ENCODE data around the gene GSG1.
"Not testable (repeated sequence)": the region's sequence is repeated elsewhere in the genome, so short reads cannot be mapped to it uniquely, and the experiment has no call there.

GSG1 gene

GRCh38 chr12:13090054-13090453 lies 13.4 kb downstream of the GSG1 start:
- DNase-seq (ENCODE audit: low read depth): no peak

- DNase-seq (ENCODE audit: low read depth): no peak
These were observed 15.0 kb downstream of the GSG1 start for GRCh38 chr12:13088496-13088895.

- no peak for DNase-seq (ENCODE audit: low read depth)
These were observed 15.7 kb downstream of the GSG1 start for GRCh38 chr12:13087766-13088165.

- no peak for DNase-seq (ENCODE audit: low read depth)
These were observed 17.3 kb downstream of the GSG1 start for GRCh38 chr12:13085968-13086686.

- no peak for DNase-seq (ENCODE audit: low read depth)
These were observed 18.4 kb downstream of the GSG1 start for GRCh38 chr12:13084898-13085640.

- DNase-seq (ENCODE audit: low read depth): not testable (repeated sequence)
These were observed 19.8 kb downstream of the GSG1 start for GRCh38 chr12:13083638-13084037.

GRCh38 chr12:13082861-13083260 lies 20.6 kb downstream of the GSG1 start:
- DNase-seq (ENCODE audit: low read depth): no peak

- no peak for DNase-seq (ENCODE audit: low read depth)
These were observed 23.2 kb downstream of the GSG1 start for GRCh38 chr12:13080266-13080665.

GRCh38 chr12:13079440-13079906 lies 24.0 kb downstream of the GSG1 start:
- DNase-seq (ENCODE audit: low read depth): no peak

- no peak for DNase-seq (ENCODE audit: low read depth)
These were observed 27.5 kb downstream of the GSG1 start for GRCh38 chr12:13075786-13076570.

GRCh38 chr12:13075118-13075480 lies 28.4 kb downstream of the GSG1 start:
- no peak for DNase-seq (ENCODE audit: low read depth)

GRCh38 chr12:13074396-13075117 lies 28.9 kb downstream of the GSG1 start:
- DNase-seq (ENCODE audit: low read depth): no peak

- no peak for DNase-seq (ENCODE audit: low read depth)
These were observed 30.3 kb downstream of the GSG1 start for GRCh38 chr12:13073173-13073572.

GRCh38 chr12:13071305-13072280 lies 31.9 kb downstream of the GSG1 start:
- DNase-seq (ENCODE audit: low read depth): no peak

- no peak for DNase-seq (ENCODE audit: low read depth)
These were observed 34.1 kb downstream of the GSG1 start for GRCh38 chr12:13069380-13069779.

- no peak for DNase-seq (ENCODE audit: low read depth)
These were observed 36.1 kb downstream of the GSG1 start for GRCh38 chr12:13067322-13067721.

GRCh38 chr12:13066459-13066858 lies 37.0 kb downstream of the GSG1 start:
- DNase-seq (ENCODE audit: low read depth): no peak

- no peak for DNase-seq (ENCODE audit: low read depth)
These were observed 37.5 kb downstream of the GSG1 start for GRCh38 chr12:13066014-13066413.

GRCh38 chr12:13062669-13063068 lies 40.8 kb downstream of the GSG1 start:
- no peak for DNase-seq (ENCODE audit: low read depth)

- DNase-seq (ENCODE audit: low read depth): no peak
These were observed 42.1 kb downstream of the GSG1 start for GRCh38 chr12:13061377-13061776.

- DNase-seq (ENCODE audit: low read depth): no peak
These were observed 42.9 kb downstream of the GSG1 start for GRCh38 chr12:13060581-13060980.

Data from T-helper 22 cell (primary cell).